22Rv1 (cell line): ENCODE data around the gene DDX25.

Experiments
- H3K27ac ChIP-seq: fragments of 450-650 bp; 2 replicates; pipeline ENCODE4 v1.5.1; 2017
- CTCF ChIP-seq: fragments of 450-650 bp; IDR thresholded peaks from 2 replicates; pipeline ENCODE4 v1.5.1; 2017; ENCODE audit warnings: mild to moderate bottlenecking
- ZFX ChIP-seq: fragments of 450-650 bp; IDR thresholded peaks from 2 replicates; pipeline ENCODE4 v1.6.1; 2017; ENCODE audit warnings: antibody characterized with exemption, borderline replicate concordance

Gene DDX25

GRCh38 chr11:125948278-125949051, 44.2 kb downstream of the DDX25 start:
- H3K27ac ChIP-seq, result no peak overlapping the region
- TF ChIP-seq CTCF (no peak), ZFX (no peak)

- H3K27ac ChIP-seq, result no peak overlapping the region
- TF ChIP-seq CTCF (no peak), ZFX (no peak)
Measured at GRCh38 chr11:125949271-125950177, 45.2 kb downstream of the DDX25 start.

GRCh38 chr11:125950178-125950490, 45.8 kb downstream of the DDX25 start:
- no peak overlapping the region for H3K27ac ChIP-seq
- TF ChIP-seq ZFX (no peak), CTCF (no peak)

GRCh38 chr11:125950696-125951651, 46.7 kb downstream of the DDX25 start:
- TF ChIP-seq ZFX (no peak), CTCF (no peak)
- H3K27ac ChIP-seq, result no peak overlapping the region

- TF ChIP-seq CTCF (no peak), ZFX (no peak)
- H3K27ac ChIP-seq, result no peak overlapping the region
Measured at GRCh38 chr11:125951731-125952130, 47.4 kb downstream of the DDX25 start.

GRCh38 chr11:125952559-125952958, 48.3 kb downstream of the DDX25 start:
- no peak overlapping the region for H3K27ac ChIP-seq
- no peak for TF ChIP-seq ZFX
- TF ChIP-seq CTCF, result no peak
